ENCODE results near the gene MIAT.
A peak's percentile ranks its signal among the peaks of the same experiment; 100 is the strongest.

Gene MIAT

GRCh38 chr22:26648528-26649388, 8.6 kb upstream of the MIAT start:
- H3K4me1 ChIP-seq (ENCODE audit: insufficient read depth, insufficient read length) = peaks cover 11% of the 10 kb centered on the region
- peak overlapping the region; percentile 26 for H3K9ac ChIP-seq (ENCODE audit: insufficient read length, low read depth)
- no peaks in the 10 kb centered on the region for H3K36me3 ChIP-seq (ENCODE audit: insufficient read depth, insufficient read length, low read length)
- no peaks in the 10 kb centered on the region for H3K9me3 ChIP-seq (ENCODE audit: insufficient read depth, low read length)
- no peak for DNase-seq (ENCODE audit: low read depth, low spot score)
- no peak for TF ChIP-seq SUZ12 (IDR thresholded peaks at IDR 0.05; ENCODE audit: extremely low read depth, insufficient read depth, insufficient read length)
- no peak for TF ChIP-seq YY1 (IDR thresholded peaks at IDR 0.05; ENCODE audit: insufficient read depth, insufficient read length)
- TF ChIP-seq ZNF274 (IDR thresholded peaks at IDR 0.05; ENCODE audit: low read depth, low read length) = no peak
- H3K4me3 ChIP-seq (ENCODE audit: insufficient read length, low read depth) = no peak overlapping the region
- peaks cover 40% of the 10 kb centered on the region for H3K27me3 ChIP-seq (ENCODE audit: insufficient read depth, insufficient read length)

GRCh38 chr22:26650722-26651421, 6.5 kb upstream of the MIAT start:
- no peaks in the 10 kb centered on the region for H3K36me3 ChIP-seq (ENCODE audit: insufficient read depth, insufficient read length, low read length)
- DNase-seq (ENCODE audit: low read depth, low spot score) = no peak
- H3K27me3 ChIP-seq (ENCODE audit: insufficient read depth, insufficient read length) = peaks cover 45% of the 10 kb centered on the region
- H3K9me3 ChIP-seq (ENCODE audit: insufficient read depth, low read length) = no peaks in the 10 kb centered on the region
- no peak overlapping the region for H3K4me3 ChIP-seq (ENCODE audit: insufficient read length, low read depth)
- TF ChIP-seq ZNF274 (IDR thresholded peaks at IDR 0.05; ENCODE audit: low read depth, low read length) (no peak), YY1 (IDR thresholded peaks at IDR 0.05; ENCODE audit: insufficient read depth, insufficient read length) (no peak), SUZ12 (IDR thresholded peaks at IDR 0.05; ENCODE audit: extremely low read depth, insufficient read depth, insufficient read length) (no peak)
- peaks cover 7% of the 10 kb centered on the region for H3K4me1 ChIP-seq (ENCODE audit: insufficient read depth, insufficient read length)
- H3K9ac ChIP-seq (ENCODE audit: insufficient read length, low read depth) = no peak overlapping the region

- Histone ChIP-seq H3K9ac (ENCODE audit: insufficient read length, low read depth) (no peak overlapping the region), H3K9me3 (ENCODE audit: insufficient read depth, low read length) (no peaks in the 10 kb centered on the region), H3K4me3 (ENCODE audit: insufficient read length, low read depth) (no peak overlapping the region), H3K27me3 (ENCODE audit: insufficient read depth, insufficient read length) (peaks cover 42% of the 10 kb centered on the region), H3K36me3 (ENCODE audit: insufficient read depth, insufficient read length, low read length) (no peaks in the 10 kb centered on the region), H3K4me1 (ENCODE audit: insufficient read depth, insufficient read length) (peaks cover under 1% of the 10 kb centered on the region)
- DNase-seq (ENCODE audit: low read depth, low spot score) = no peak
- TF ChIP-seq YY1 (IDR thresholded peaks at IDR 0.05; ENCODE audit: insufficient read depth, insufficient read length) (no peak), ZNF274 (IDR thresholded peaks at IDR 0.05; ENCODE audit: low read depth, low read length) (no peak), SUZ12 (IDR thresholded peaks at IDR 0.05; ENCODE audit: extremely low read depth, insufficient read depth, insufficient read length) (no peak)
Observed at GRCh38 chr22:26651815-26652214, 5.6 kb upstream of the MIAT start.

GRCh38 chr22:26658161-26658560, 773 bp downstream of the MIAT start:
- DNase-seq (ENCODE audit: low read depth, low spot score) = no peak
- no peaks in the 10 kb centered on the region for H3K9me3 ChIP-seq (ENCODE audit: insufficient read depth, low read length)
- no peak for TF ChIP-seq YY1 (IDR thresholded peaks at IDR 0.05; ENCODE audit: insufficient read depth, insufficient read length)
- TF ChIP-seq ZNF274 (IDR thresholded peaks at IDR 0.05; ENCODE audit: low read depth, low read length) = no peak
- no peak for TF ChIP-seq SUZ12 (IDR thresholded peaks at IDR 0.05; ENCODE audit: extremely low read depth, insufficient read depth, insufficient read length)
- peaks cover 9% of the 10 kb centered on the region for H3K4me1 ChIP-seq (ENCODE audit: insufficient read depth, insufficient read length)
- H3K9ac ChIP-seq (ENCODE audit: insufficient read length, low read depth) = peak overlapping the region; percentile 11
- peaks cover 29% of the 10 kb centered on the region for H3K27me3 ChIP-seq (ENCODE audit: insufficient read depth, insufficient read length)
- peak overlapping the region; percentile 36 for H3K4me3 ChIP-seq (ENCODE audit: insufficient read length, low read depth)
- H3K36me3 ChIP-seq (ENCODE audit: insufficient read depth, insufficient read length, low read length) = no peaks in the 10 kb centered on the region

GRCh38 chr22:26658671-26659478, 1.5 kb downstream of the MIAT start:
- TF ChIP-seq ZNF274 (IDR thresholded peaks at IDR 0.05; ENCODE audit: low read depth, low read length) = no peak
- no peak for TF ChIP-seq YY1 (IDR thresholded peaks at IDR 0.05; ENCODE audit: insufficient read depth, insufficient read length)
- no peak for TF ChIP-seq SUZ12 (IDR thresholded peaks at IDR 0.05; ENCODE audit: extremely low read depth, insufficient read depth, insufficient read length)
- H3K4me1 ChIP-seq (ENCODE audit: insufficient read depth, insufficient read length) = peaks cover 9% of the 10 kb centered on the region
- H3K27me3 ChIP-seq (ENCODE audit: insufficient read depth, insufficient read length) = peaks cover 28% of the 10 kb centered on the region
- H3K9ac ChIP-seq (ENCODE audit: insufficient read length, low read depth) = peak overlapping the region; percentile 11
- no peaks in the 10 kb centered on the region for H3K36me3 ChIP-seq (ENCODE audit: insufficient read depth, insufficient read length, low read length)
- H3K4me3 ChIP-seq (ENCODE audit: insufficient read length, low read depth) = peak overlapping the region; percentile 36
- no peaks in the 10 kb centered on the region for H3K9me3 ChIP-seq (ENCODE audit: insufficient read depth, low read length)
- peak; percentile 91 for DNase-seq (ENCODE audit: low read depth, low spot score)

- Histone ChIP-seq H3K4me3 (ENCODE audit: insufficient read length, low read depth) (no peak overlapping the region), H3K4me1 (ENCODE audit: insufficient read depth, insufficient read length) (peaks cover 9% of the 10 kb centered on the region), H3K36me3 (ENCODE audit: insufficient read depth, insufficient read length, low read length) (no peaks in the 10 kb centered on the region), H3K27me3 (ENCODE audit: insufficient read depth, insufficient read length) (peaks cover 27% of the 10 kb centered on the region), H3K9ac (ENCODE audit: insufficient read length, low read depth) (no peak overlapping the region), H3K9me3 (ENCODE audit: insufficient read depth, low read length) (no peaks in the 10 kb centered on the region)
- TF ChIP-seq YY1 (IDR thresholded peaks at IDR 0.05; ENCODE audit: insufficient read depth, insufficient read length) (no peak), ZNF274 (IDR thresholded peaks at IDR 0.05; ENCODE audit: low read depth, low read length) (no peak), SUZ12 (IDR thresholded peaks at IDR 0.05; ENCODE audit: extremely low read depth, insufficient read depth, insufficient read length) (no peak)
- DNase-seq (ENCODE audit: low read depth, low spot score) = no peak
Observed at GRCh38 chr22:26660356-26660755, 3.0 kb downstream of the MIAT start.
